ENCODE results near the gene MAPK4.

Gene MAPK4

DNA sequence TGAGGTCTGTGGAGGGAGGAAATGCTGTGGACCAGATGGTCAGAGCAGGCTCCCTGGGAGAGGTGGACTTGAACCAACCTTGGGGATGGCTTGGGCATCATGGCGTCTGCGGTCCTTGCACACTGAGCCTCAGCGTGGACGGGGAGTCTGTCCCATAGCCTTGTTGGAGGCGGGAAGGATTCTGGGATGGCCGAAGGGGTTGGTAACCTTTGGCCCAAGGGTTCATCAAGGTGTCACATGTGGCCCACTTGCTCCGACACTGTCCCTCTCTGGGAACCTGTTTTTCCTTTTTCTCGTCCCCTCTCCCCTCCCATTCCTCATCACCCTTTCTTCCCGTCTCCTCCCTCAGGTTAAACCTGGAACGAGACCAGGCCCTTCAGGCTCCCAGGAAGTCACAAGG lies 66.4 kb downstream of the MAPK4 start:
- ATAC-seq: no peak

DNA sequence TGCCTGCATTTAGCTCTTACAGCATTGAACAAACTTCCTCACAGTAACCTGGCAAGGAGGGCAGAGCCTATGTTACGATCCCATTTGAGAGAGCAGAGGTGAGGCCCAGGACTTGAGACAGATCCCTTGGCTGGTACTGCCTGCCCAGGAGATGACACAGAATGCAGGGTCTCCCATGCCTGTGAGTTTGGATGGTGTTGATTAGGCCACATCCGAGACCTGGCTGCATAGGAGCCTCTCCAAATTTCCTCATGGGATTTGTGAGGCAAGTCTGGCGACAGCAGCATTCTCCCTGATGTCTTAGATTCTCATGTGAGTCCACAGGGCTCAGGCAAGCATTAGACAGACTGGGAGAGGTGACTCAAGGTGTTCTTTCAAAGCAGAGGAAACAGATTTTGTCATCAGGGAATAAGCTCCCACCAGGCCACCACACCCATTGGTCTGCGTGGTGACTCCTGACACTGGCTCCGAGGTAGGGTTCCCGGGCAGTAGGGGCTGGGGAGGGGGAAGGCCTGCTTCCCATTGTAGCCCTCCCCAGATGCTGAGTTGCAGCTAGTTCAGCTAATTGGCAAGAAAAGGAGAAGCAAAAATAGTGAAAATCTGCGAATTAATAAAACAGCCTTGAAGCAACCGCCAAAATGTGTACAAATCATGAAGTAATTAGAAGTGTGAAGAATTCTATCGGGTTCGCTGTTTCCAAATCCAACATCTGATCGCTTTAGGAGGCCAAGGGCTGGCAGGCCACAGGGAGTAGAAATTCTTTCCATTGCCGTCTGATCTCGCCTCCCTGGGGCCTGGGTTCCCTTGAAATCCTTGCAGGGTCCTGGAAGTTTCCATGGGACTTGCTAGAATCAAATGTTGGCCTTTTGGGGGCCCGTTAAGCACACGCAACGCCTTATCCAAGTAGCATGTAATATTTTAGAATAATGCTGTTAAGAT lies 68.0 kb downstream of the MAPK4 start:
- no peak for ATAC-seq

- ATAC-seq: no peak
These were observed 68.6 kb downstream of the MAPK4 start for GRCh38 chr18:50628533-50628905.

DNA sequence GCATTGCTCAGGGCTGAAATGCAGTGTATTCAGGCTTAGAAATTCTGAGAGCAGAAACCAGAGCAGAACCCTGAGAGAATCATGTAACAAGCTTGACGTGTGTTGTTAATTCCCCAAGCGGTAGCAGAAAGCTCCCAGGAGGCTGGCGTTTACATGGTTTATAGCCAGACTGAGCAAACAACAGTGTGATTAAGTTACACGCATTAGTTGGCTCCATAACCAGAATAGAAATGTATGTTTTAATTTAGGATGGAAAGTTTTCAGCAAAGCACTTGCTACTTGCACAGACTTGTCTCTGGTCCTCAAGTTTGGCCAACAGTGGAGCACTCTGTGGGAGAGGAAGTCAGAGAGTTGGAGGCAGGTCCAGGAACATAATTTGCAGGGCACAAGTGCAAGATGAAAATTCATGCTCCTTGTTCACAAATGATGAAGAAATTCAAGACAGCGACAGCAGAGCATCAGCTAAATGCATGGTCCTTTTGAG lies 69.3 kb downstream of the MAPK4 start:
- ATAC-seq: no peak

- ATAC-seq: no peak
These were observed 71.0 kb downstream of the MAPK4 start for GRCh38 chr18:50630895-50631294.

DNA sequence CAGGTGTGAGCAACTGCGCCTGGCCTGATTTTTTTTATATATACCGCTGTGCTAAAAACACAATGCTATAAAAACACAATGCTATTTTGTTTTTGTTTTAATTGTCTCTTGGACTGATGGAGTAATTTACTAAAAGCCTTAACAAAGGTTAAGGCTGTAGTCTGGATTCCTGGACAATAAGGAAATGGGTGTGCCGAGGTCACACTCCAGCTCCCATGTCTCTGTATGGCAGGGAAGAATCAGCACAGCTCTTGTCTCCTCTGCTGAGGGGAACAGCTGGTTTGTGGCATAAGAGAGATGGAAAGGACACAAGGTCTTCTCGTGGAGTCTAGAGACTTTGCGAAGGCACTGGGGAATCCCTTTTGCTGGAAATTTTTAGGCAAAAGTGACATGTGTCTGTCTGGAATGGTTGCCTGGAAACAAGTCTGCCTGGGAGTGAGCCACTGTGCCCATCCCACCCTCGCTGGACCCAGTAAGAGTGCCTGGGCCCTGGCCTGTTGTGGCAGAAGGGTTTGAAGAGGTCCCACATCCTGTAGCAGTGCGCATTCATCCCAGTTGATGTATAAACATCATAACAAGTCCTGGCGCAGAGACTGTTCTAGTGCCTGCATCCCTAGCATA lies 73.1 kb downstream of the MAPK4 start:
- no peak for ATAC-seq

- ATAC-seq: no peak
These were observed 74.1 kb downstream of the MAPK4 start for GRCh38 chr18:50633992-50634391.

DNA sequence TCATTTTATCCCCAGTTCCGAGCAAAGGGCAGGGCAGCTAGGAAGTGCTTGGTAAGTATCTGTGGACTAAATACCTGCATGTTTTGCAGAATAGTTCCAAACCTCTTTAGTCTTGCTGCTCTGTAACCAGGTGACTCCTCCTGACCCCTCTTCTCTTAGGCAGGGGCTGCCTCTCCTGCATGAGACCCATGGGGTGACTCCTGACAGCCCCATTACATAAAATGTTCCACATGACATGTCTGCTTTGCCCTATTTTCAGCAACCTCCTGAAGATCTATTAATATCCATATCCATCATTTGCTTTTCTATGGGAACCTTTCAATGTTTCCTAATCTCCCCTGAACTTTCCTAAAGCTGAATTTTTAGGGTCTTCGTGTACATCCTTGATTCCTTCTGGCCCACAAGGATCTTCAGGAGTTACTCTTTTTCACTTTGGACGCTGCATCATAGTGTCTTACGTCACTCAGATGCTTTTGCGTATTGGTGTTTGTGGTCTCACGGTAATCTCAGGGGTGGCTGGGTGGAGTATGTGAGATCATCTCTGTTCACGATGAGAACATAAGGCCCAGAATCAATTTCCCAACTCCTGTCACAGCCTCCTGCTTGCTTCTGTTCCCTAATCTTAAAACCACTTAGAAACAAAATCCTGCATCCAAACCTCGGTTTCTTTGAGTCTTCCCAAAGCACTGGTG lies 76.6 kb downstream of the MAPK4 start:
- ATAC-seq: no peak

GRCh38 chr18:50638016-50638883 lies 78.4 kb downstream of the MAPK4 start:
- ATAC-seq: no peak

DNA sequence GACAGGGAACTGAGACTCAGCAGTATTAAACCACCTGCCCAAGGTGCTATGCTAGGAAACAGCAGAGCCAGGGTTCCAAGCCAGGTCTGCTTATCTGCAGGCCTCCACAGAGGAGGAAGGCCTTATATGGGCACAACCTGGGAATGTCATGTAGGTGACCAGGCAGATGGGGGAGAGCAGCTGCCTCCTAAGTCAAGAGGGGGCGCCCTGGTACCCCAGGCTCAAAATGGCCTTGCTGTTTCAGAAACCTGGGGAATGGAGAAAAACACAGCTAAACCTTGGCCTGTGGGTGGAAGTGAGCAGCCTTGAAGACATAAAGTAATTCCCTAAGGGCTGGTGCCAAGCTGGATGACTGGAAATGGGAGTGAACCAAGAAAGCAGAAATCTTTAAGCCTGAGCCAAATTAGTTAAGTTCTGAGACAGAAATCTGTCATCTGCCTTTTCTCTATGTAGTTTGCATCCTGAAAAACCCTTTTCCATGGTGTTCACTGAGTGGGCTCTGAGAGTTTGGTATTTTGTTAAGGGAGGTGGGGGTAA lies 79.1 kb downstream of the MAPK4 start:
- no peak for ATAC-seq

DNA sequence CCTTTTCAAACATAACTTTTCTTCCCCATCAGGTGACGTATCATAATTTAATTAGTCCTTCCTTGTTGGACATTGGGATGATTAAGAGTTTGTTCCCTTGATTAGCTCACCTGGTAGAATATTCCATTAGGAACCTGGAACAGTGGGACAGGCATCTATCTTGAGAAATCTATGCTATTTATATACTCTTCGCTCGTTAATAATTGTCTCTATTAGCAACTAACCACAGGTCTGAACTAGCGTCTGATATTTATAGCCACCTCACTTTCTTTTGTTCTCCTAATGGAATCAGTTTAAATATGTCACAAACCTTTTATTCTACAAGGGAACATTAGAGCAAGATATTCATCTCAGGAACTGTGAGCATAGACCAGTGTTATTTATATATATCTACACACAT lies 79.8 kb downstream of the MAPK4 start:
- ATAC-seq: no peak

DNA sequence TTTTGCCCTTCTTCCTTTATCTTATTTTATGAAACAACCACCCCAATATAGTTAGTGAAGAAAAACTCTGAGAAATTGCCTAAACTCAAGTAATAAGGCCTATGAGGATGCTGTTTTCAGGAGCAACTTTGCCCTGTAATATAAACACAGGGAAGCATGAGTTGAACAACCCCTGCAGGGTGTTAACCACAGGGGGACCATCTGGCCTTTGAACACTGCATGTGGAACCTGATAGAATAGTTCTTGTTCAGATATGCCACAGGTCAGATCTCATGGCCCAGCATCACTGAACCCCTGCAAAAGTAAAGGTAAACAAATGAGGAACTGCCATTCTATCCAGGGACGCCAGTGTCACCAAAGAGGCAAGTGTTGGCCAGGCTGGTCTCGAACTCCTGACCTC lies 82.6 kb downstream of the MAPK4 start:
- ATAC-seq: no peak

DNA sequence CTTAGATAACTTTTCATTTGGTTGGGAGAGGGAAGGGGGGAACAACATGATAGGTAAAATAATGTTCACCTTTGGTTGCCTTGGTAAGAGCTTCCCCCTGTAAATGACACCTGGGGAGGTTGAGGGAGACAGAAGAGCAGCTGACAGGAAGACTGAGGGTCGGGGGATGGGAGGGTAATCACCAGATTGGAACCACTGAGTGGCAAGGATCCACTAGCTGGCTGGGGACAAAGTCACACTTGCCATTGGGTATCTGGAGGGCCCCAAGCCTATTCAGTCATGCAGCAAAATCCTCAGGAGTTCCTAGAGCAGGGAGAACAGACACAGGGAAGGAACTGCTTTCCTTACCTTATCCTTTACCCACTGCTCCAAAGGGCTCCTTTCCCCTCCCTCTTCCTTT lies 84.3 kb downstream of the MAPK4 start:
- ATAC-seq: no peak

- no peak for ATAC-seq
These were observed 84.9 kb downstream of the MAPK4 start for GRCh38 chr18:50644807-50645206.

GRCh38 chr18:50647237-50647636 lies 87.3 kb downstream of the MAPK4 start:
- no peak for ATAC-seq

DNA sequence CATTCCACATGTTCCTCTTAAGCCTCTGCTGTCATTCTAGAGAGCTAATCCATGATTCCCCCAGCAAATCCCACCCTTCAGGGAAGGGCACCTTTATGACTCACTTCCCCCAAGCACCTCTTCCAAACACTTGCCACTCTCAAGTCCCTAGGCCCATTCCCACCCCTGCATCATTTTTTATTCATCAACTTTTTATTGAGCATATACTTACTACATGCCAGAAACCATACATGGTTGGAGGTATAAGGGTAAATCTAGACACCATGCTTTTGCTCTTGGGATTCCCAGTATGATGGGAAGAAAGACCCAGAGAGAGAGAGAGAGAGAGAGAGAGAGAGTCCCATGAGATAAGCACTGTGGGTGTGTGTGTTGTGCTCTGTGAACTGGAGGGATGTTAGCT lies 87.9 kb downstream of the MAPK4 start:
- no peak for ATAC-seq

DNA sequence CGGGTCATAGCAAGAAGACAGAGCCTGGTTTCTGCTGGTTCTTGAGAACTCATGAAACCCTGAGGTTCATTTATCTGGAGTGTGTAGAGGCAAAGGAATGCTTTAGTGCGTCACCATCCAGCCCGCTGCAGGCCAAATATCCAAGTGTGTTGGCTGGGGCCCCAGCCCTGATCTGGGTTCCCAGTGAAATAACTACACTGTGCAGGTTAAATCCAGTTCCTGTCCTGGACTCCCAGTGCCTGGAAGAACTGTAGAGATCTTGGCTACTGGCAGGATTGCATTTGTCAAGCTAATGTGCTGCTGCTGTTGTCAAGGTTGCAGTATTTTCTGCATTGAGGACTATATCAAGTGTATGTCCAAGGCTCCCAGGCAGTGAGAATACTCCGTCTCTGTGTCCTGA lies 89.9 kb downstream of the MAPK4 start:
- ATAC-seq: no peak

GRCh38 chr18:50651334-50651733 lies 91.4 kb downstream of the MAPK4 start:
- no peak for ATAC-seq

GRCh38 chr18:50653402-50654093 lies 93.7 kb downstream of the MAPK4 start:
- no peak for ATAC-seq

GRCh38 chr18:50654211-50654610 lies 94.3 kb downstream of the MAPK4 start:
- no peak for ATAC-seq

- no peak for ATAC-seq
These were observed 95.0 kb downstream of the MAPK4 start for GRCh38 chr18:50654658-50655550.

Data from activated CD4-positive, CD25-positive, alpha-beta regulatory T cell treated with anti-CD3 and anti-CD28 coated beads, Interleukin-2, amount 50 U/mL, for 24 hours (primary cell).